K562 (cell line): Measurements from ENCODE around the gene HPS3. TPM values are rescaled to one million over a fixed set of nuclear protein-coding genes. Genes with fewer than 3 reads are reported as not detected.

Experiments used
- ATAC-seq: fragments of 200-7000 bp; cut with Tn5 transposase; 3 replicates; pipeline ENCODE4 v1.9.1; 2020; ENCODE audit warnings: moderate library complexity
- BruUV-seq: library from RNA; stranded (reverse); fragments of 400-500 nt; replicated peaks from 2 replicates; lab custom pipeline; 2021; lab: Mats Ljungman, UMichigan
- CTCF ChIA-PET: fragments of 300-600 bp; formaldehyde crosslinking; extraction: SDS; loops from one replicate; lab custom pipeline; 2021; ENCODE audit warnings: low intra/inter-chr PET ratio; lab: Yijun Ruan, JAX
- POLR2A ChIA-PET: fragments of 300-600, 350-650 bp; sonication (Branson Sonifier 250); formaldehyde crosslinking; extraction: SDS; loops from one replicate; lab custom pipeline; 2021; ENCODE audit warnings: antibody characterized with exemption, inconsistent platforms; lab: Yijun Ruan, JAX
- DNase-seq, 4 experiments: peaks; one replicate each; pipeline versions ENCODE4 v3.0.0 to v3.0.0-alpha.2; 2011 to 2018; ENCODE audit warnings: low spot score in 3 of 4, mixed read lengths in 3 of 4; ENCODE audit errors: extremely low read depth in 1 of 4
- FAIRE-seq: peaks from 2 replicates; lab custom pipeline; 2011; peaks lifted over from hg19 to GRCh38; lab: Jason Lieb, UNC
- H2AFZ ChIP-seq: 2 replicates; pipeline ENCODE4 v1.6.0; 2011; ENCODE audit warnings: low read depth, low read length, control low read depth, inconsistent platforms
- H3K27ac ChIP-seq: fragments of 200-600 bp; 3 replicates; pipeline ENCODE4 v1.8.0; 2011; ENCODE audit warnings: low read depth, mild to moderate bottlenecking, control low read depth, inconsistent platforms, low read length, moderate library complexity, mixed read lengths; ENCODE audit errors: extremely low read depth
- H3K27me3 ChIP-seq, 2 experiments: fragments of 300-600 bp in 1 of 2; 2 replicates in 1 of 2; 3 replicates in 1 of 2; pipeline versions ENCODE4 v1.6.0 to v1.8.0; 2011; ENCODE audit warnings: inconsistent platforms in 2 of 2, low read length in 2 of 2, mild to moderate bottlenecking in 1 of 2, mixed read lengths in 1 of 2, moderate library complexity in 1 of 2; ENCODE audit not compliant: control insufficient read depth in 2 of 2, insufficient read depth in 2 of 2
- H3K36me3 ChIP-seq: fragments of 300-600 bp; 3 replicates; pipeline ENCODE4 v1.8.0; 2011; ENCODE audit warnings: mild to moderate bottlenecking, low read length, inconsistent platforms; ENCODE audit not compliant: control insufficient read depth, insufficient read depth
- H3K4me1 ChIP-seq, 2 experiments: fragments of 200-600 bp in 1 of 2; replicated peaks in 1 of 2; 2 replicates in 1 of 2; 3 replicates in 1 of 2; pipeline versions ENCODE4 v1.5.1 to v1.8.0; 2011; ENCODE audit warnings: inconsistent platforms in 2 of 2, low read length in 2 of 2, mild to moderate bottlenecking in 1 of 2, mixed read lengths in 1 of 2, moderate library complexity in 1 of 2; ENCODE audit not compliant: control insufficient read depth in 2 of 2, insufficient read depth in 2 of 2
- H3K4me2 ChIP-seq: 2 replicates; pipeline ENCODE4 v1.6.1; 2011; ENCODE audit warnings: low read length, control low read depth, inconsistent platforms, mixed read lengths; ENCODE audit not compliant: insufficient read depth
- H3K4me3 ChIP-seq: fragments of 200-600 bp; sonication (generic), shearing (Covaris generic); 2 replicates; pipeline ENCODE4 v1.5.1; 2016; ENCODE audit warnings: control low read depth, inconsistent platforms
- H3K79me2 ChIP-seq: fragments of 200-600 bp; 3 replicates; pipeline ENCODE4 v1.8.0; 2011; ENCODE audit warnings: low read length, inconsistent platforms; ENCODE audit not compliant: control insufficient read depth, insufficient read depth
- H3K9ac ChIP-seq, 2 experiments: 2 replicates each; pipeline versions ENCODE4 v1.6.0 to v1.6.1; 2011; ENCODE audit warnings: low read depth in 2 of 2, low read length in 2 of 2, control low read depth in 1 of 2, inconsistent platforms in 1 of 2, mild to moderate bottlenecking in 1 of 2, mixed read lengths in 1 of 2; ENCODE audit not compliant: insufficient read depth in 1 of 2
- H3K9me1 ChIP-seq: one replicate; pipeline ENCODE4 v1.6.0; 2011; ENCODE audit warnings: inconsistent platforms, mild to moderate bottlenecking, low read length, moderate library complexity; ENCODE audit not compliant: control insufficient read depth, insufficient read depth
- H3K9me3 ChIP-seq: replicated peaks from 2 replicates; pipeline ENCODE4 v1.5.1; 2011; ENCODE audit warnings: low read depth, low read length, inconsistent platforms; ENCODE audit not compliant: control insufficient read depth, insufficient read depth
- H4K20me1 ChIP-seq: replicated peaks from 2 replicates; pipeline ENCODE4 v1.6.1; 2011; ENCODE audit warnings: low read length, inconsistent platforms, mixed read lengths; ENCODE audit not compliant: control insufficient read depth, insufficient read depth
- MTA2 ChIP-seq: fragments of 450-650 bp; IDR thresholded peaks from 2 replicates; pipeline ENCODE4 v1.6.1; 2016; ENCODE audit warnings: low read depth
- NFIC ChIP-seq: fragments of 450-650 bp; IDR thresholded peaks from 2 replicates; pipeline ENCODE4 v1.6.1; 2017; ENCODE audit warnings: mild to moderate bottlenecking, inconsistent platforms
- PTBP1 ChIP-seq: fragments of 200-400 bp; formaldehyde crosslinking; IDR thresholded peaks from 2 replicates; pipeline ENCODE4 v1.6.1; 2017; ENCODE audit warnings: low read depth, low read length
- SMARCA4 ChIP-seq: fragments of 450-650 bp; IDR thresholded peaks from 2 replicates; pipeline ENCODE4 v1.6.1; 2016
- TSHZ1 ChIP-seq: fragments of 250-450 bp; sonication (Bioruptor Pico); IDR thresholded peaks from 2 replicates; pipeline ENCODE4 v1.4.0; 2020; ENCODE audit warnings: mild to moderate bottlenecking, moderate library complexity
- ZBTB33 ChIP-seq: sonication (generic); formaldehyde crosslinking; IDR thresholded peaks from 2 replicates; pipeline ENCODE4 v1.8.1; 2023; ENCODE audit warnings: mild to moderate bottlenecking, missing genetic modification reagents
- ZNF696 ChIP-seq: fragments of 250-450 bp; sonication (Bioruptor Pico); conservative IDR thresholded peaks from 2 replicates; pipeline ENCODE4 v1.4.0; 2020; ENCODE audit warnings: mild to moderate bottlenecking, moderate library complexity
- WGBS: fragments of 100-300 bp; shearing (Covaris generic); methylation state at CpG from one replicate; pipeline ENCODE4 v1.1.6; 2016; ENCODE audit warnings: low coverage, mixed read lengths; ENCODE audit not compliant: insufficient coverage; ENCODE audit errors: missing lambda C conversion rate; 5-methylcytosine and 5-hydroxymethylcytosine counted together
- in situ Hi-C: fragments of 300-500 bp; cut with MboI; formaldehyde crosslinking; loops from 4 replicates; pipeline ENCODE4 v1.15.0; 2018; ENCODE audit warnings: inconsistent platforms, mixed read lengths
- intact Hi-C: fragments of 100-400 bp; cut with micrococcal nuclease; formaldehyde crosslinking; loops from 2 replicates; pipeline ENCODE4 v1.14.2; 2022
- polyA plus RNA-seq, 8 experiments: library from polyadenylated mRNA; depleted of rRNA in 4 of 8; stranded (reverse) in 5 of 8; unstranded in 3 of 8; fragments of >200 nt; fragmentation: Nextera tagmentation in 2 of 8; fragmentation: Illumina TruSeq in 1 of 8; extraction: Ambion mirVana in 2 of 8; extraction: Trizol in 1 of 8; gene quantifications; 2 replicates each; pipeline versions ENCODE4 v1.2.1 to v1.2.3, GENCODE V29; 2011 to 2014; ENCODE audit warnings: inconsistent platforms in 1 of 8, missing spikeins in 1 of 8
- total RNA-seq, 7 experiments: library from RNA; depleted of rRNA in 6 of 7; stranded (reverse); fragments of >200 nt in 6 of 7; fragmentation: Illumina TruSeq in 2 of 7; extraction: Trizol in 2 of 7; gene quantifications; 2 replicates each; pipeline versions ENCODE4 v1.2.1 to v1.2.3, GENCODE V29; 2011 to 2021; ENCODE audit warnings: low replicate concordance in 1 of 7

Gene HPS3
- total and polyA plus RNA-seq, 9 of the 15 experiments (the other 6 are each of a cell fraction or from before 2014, with no cell fraction given) = 1.2 to 11.3 (median 7.6) TPM

- Histone ChIP-seq H3K9me3 (no peaks in the 10 kb centered on the region), H3K27ac (no peak overlapping the region), H3K4me1 (no peaks in the 10 kb centered on the region; a peak in 1 of 5 replicates), H3K9ac (no peak overlapping the region), H2AFZ (no peak overlapping the region), H3K79me2 (no peaks in the 10 kb centered on the region), H3K36me3 (no peaks in the 10 kb centered on the region), H4K20me1 (no peaks in the 10 kb centered on the region), H3K9me1 (no peaks in the 10 kb centered on the region), H3K4me2 (no peak overlapping the region), H3K4me3 (no peak overlapping the region), H3K27me3 (peaks cover 0 to 4% of the 10 kb centered on the region in 2 experiments; a peak in 1 of 5 replicates)
- DNase-seq (no peak), ATAC-seq (no peak), FAIRE-seq (no peak)
- no TSS peak for BruUV-seq
- in situ Hi-C loops (loop anchor here (10.0 kb wide), 1 partner anchor 370 kb away; no protein-coding TSS in a partner anchor), intact Hi-C loops (no loop called here)
- 20% methylated on average over 1 of the region's 1 CpG for WGBS
- POLR2A ChIA-PET = no interaction called here
- CTCF ChIA-PET = no interaction called here
- no peak for TF ChIP-seq NFIC
- no peak for TF ChIP-seq MTA2
- no peak for TF ChIP-seq SMARCA4
- no peak for TF ChIP-seq ZBTB33 (CRISPR knock-in tag)
- TF ChIP-seq PTBP1 = no peak
- TF ChIP-seq ZNF696 (CRISPR knock-in tag) = no peak
- no peak for TF ChIP-seq TSHZ1
Measured at GRCh38 chr3:149114458-149114857, 15.0 kb upstream of the HPS3 start.
